ENCODE results near the gene KLHDC2.

DNA sequence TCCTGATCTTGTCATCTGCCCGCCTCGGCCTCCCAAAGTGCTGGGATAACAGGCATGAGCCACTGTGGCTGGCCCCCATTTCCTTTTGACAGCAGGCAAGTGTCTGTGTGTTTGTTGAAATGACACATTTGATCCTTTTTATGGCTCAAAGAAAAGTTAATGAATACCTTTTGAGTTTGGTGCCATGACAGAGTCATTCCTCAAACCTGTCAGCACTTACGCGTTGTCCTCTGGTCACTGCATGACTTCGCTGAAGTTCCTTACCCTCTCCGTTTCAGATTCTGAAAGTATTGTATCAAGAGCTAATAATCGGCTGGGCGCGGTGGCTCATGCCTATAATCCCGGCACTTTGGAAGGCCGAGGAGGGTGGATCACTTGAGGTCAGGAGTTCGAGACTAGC, 52.2 kb downstream of the KLHDC2 start:
- TF ChIP-seq CTCF (IDR thresholded peaks at IDR 0.05; ENCODE audit: low read depth, low read length, poor library complexity, severe bottlenecking) (no peak), EZH2phosphoT487 (IDR thresholded peaks at IDR 0.05; ENCODE audit: borderline replicate concordance, low read length) (no peak)

Measured in DOHH2 (cell line).